ENCODE measurements around the gene HOMER1.

HOMER1 gene

GRCh38 chr5:79454043-79454442 is 59.9 kb downstream of the HOMER1 start:
- no peak overlapping the region for H3K4me3 ChIP-seq (ENCODE audit: control insufficient read depth, low read depth, low read length)
- TF ChIP-seq, protein P1, sequence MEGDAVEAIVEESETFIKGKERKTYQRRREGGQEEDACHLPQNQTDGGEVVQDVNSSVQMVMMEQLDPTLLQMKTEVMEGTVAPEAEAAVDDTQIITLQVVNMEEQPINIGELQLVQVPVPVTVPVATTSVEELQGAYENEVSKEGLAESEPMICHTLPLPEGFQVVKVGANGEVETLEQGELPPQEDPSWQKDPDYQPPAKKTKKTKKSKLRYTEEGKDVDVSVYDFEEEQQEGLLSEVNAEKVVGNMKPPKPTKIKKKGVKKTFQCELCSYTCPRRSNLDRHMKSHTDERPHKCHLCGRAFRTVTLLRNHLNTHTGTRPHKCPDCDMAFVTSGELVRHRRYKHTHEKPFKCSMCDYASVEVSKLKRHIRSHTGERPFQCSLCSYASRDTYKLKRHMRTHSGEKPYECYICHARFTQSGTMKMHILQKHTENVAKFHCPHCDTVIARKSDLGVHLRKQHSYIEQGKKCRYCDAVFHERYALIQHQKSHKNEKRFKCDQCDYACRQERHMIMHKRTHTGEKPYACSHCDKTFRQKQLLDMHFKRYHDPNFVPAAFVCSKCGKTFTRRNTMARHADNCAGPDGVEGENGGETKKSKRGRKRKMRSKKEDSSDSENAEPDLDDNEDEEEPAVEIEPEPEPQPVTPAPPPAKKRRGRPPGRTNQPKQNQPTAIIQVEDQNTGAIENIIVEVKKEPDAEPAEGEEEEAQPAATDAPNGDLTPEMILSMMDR (conservative IDR thresholded peaks at IDR 0.05; ENCODE audit: control insufficient read depth, insufficient read depth, low read depth, low read length): no peak
- DNase-seq (ENCODE audit: low read depth): no peak

- TF ChIP-seq, protein P1 (conservative IDR thresholded peaks at IDR 0.05; ENCODE audit: control insufficient read depth, insufficient read depth, low read depth, low read length): no peak
- no peak overlapping the region for H3K4me3 ChIP-seq (ENCODE audit: control insufficient read depth, low read depth, low read length)
- peak; percentile 27 for DNase-seq (ENCODE audit: low read depth)
Observed at GRCh38 chr5:79448336-79448735, 65.6 kb downstream of the HOMER1 start.

- DNase-seq (ENCODE audit: low read depth): peak; percentile 16
- TF ChIP-seq, protein P1 (conservative IDR thresholded peaks at IDR 0.05; ENCODE audit: control insufficient read depth, insufficient read depth, low read depth, low read length): no peak
- no peak overlapping the region for H3K4me3 ChIP-seq (ENCODE audit: control insufficient read depth, low read depth, low read length)
Observed at GRCh38 chr5:79436821-79437220, 77.1 kb downstream of the HOMER1 start.

DNA sequence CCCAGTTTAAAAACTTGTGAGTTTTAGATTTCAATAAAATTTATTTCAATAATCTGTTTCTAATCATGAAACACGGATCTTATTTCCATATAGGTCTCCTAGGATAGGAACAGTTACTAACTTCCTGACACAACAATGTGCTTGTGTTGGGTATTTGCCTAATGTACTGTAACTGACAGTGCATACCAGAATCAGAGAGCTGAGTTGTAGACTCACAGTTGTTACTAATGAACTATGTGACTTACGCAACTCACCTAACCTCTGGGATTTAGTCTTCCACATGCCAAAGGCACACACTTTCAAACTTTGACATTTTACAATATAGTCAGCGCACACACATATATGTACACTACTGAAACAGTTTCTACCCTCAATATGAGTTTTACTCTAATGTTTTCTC is 77.7 kb downstream of the HOMER1 start:
- peak; percentile 79 for DNase-seq (ENCODE audit: low read depth)
- no peak overlapping the region for H3K4me3 ChIP-seq (ENCODE audit: control insufficient read depth, low read depth, low read length)
- TF ChIP-seq, protein P1 (conservative IDR thresholded peaks at IDR 0.05; ENCODE audit: control insufficient read depth, insufficient read depth, low read depth, low read length): no peak

DNA sequence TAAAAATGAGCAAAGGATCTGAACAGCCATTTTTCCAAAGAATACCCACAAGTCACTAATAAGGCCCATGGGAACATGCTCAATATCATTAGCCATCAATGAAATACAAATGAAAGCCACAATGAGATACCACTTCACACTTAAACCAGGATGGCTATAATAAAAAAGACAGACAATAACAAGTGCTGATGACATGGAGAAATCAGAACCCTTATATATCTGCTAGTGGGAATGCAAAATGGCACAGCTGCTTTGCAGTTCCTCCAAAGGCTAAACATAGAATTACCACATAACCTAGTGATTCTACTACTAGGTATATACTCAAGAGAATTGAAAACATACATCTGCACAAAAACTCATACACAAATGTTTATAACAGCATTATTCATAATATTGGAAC is 83.7 kb downstream of the HOMER1 start:
- no peak for DNase-seq (ENCODE audit: low read depth)
- TF ChIP-seq, protein P1 (conservative IDR thresholded peaks at IDR 0.05; ENCODE audit: control insufficient read depth, insufficient read depth, low read depth, low read length): no peak
- H3K4me3 ChIP-seq (ENCODE audit: control insufficient read depth, low read depth, low read length): no peak overlapping the region

- TF ChIP-seq, protein P1 (conservative IDR thresholded peaks at IDR 0.05; ENCODE audit: control insufficient read depth, insufficient read depth, low read depth, low read length): no peak
- H3K4me3 ChIP-seq (ENCODE audit: control insufficient read depth, low read depth, low read length): no peak overlapping the region
- DNase-seq (ENCODE audit: low read depth): no peak
Observed at GRCh38 chr5:79423296-79423695, 90.6 kb downstream of the HOMER1 start.

DNA sequence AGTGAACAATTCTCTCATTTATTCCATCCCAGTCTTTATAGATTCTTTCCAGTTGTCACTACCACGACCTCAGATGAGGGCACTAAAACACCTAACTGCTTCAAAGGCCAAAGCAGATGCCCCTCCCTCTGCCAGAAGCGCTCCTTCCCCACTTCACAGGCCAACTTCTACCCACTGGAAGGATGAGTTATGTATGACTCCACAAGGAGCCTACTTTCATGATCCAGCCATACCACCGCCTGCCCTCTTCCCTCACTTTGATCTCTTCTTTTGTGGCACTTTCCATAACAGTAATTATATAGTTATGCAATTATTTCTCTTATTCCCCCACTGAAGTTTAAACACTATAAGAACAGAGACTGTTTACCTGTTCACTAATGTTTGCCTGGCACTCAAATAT is 93.7 kb downstream of the HOMER1 start:
- DNase-seq (ENCODE audit: low read depth): no peak
- TF ChIP-seq, protein P1 (conservative IDR thresholded peaks at IDR 0.05; ENCODE audit: control insufficient read depth, insufficient read depth, low read depth, low read length): no peak
- no peak overlapping the region for H3K4me3 ChIP-seq (ENCODE audit: control insufficient read depth, low read depth, low read length)
